Hematopoietic multipotent progenitor cell treated with erythropoietin and hydrocortisone succinate and interleukin-3 and kit ligand, for 17 days (in vitro differentiated cells): ENCODE measurements around the gene FRRS1L.
"Not testable (repeated sequence)": the region's sequence is repeated elsewhere in the genome, so short reads cannot be mapped to it uniquely, and the experiment has no call there.

Experiments used
- DNase-seq: peaks from one replicate; pipeline ENCODE4 v3.0.0-alpha.2; 2015; ENCODE audit warnings: low spot score

FRRS1L gene

GRCh38 chr9:109129470-109130197, 37.4 kb downstream of the FRRS1L start:
- no peak for DNase-seq

DNA sequence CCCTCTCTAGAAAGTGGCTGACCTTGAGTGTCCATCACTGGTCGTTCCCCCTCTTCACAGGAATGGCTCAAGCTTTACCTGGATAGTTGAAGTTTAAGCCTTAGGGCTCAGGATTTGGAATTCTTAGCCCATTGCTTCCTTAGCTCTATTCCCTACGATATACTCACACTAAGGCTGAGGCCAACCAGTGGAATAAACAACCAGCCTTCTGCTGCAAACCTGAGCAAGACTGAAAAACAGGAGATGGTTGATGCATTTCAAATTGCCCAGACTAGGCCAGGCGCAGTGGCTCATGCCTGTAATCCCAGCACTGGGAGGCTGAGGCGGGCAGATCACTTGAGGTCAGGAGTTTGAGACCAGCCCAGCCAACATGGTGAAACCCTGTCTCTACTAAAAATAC, 40.4 kb downstream of the FRRS1L start:
- DNase-seq = not testable (repeated sequence)

DNA sequence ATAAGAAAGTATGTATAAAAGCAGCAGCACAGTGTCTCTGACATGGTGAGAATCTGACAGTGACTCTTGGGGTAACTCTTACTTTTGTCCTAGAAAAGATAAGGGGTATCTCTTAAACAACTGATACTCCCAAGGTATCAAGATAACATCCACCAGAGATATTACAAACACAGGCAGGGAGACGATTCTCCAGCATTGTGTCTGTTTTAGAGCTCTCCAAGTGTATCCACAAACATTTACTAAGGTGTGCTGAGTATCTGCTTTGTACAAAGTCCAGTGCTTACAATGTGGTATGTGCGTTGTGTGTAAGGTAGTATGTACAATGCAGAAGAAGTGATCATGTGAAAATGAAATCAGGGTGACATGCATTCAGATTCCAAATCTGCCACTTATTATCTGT, 42.9 kb downstream of the FRRS1L start:
- DNase-seq = peak; percentile 22

GRCh38 chr9:109122726-109123621, 44.1 kb downstream of the FRRS1L start:
- peak; percentile 93 for DNase-seq

DNA sequence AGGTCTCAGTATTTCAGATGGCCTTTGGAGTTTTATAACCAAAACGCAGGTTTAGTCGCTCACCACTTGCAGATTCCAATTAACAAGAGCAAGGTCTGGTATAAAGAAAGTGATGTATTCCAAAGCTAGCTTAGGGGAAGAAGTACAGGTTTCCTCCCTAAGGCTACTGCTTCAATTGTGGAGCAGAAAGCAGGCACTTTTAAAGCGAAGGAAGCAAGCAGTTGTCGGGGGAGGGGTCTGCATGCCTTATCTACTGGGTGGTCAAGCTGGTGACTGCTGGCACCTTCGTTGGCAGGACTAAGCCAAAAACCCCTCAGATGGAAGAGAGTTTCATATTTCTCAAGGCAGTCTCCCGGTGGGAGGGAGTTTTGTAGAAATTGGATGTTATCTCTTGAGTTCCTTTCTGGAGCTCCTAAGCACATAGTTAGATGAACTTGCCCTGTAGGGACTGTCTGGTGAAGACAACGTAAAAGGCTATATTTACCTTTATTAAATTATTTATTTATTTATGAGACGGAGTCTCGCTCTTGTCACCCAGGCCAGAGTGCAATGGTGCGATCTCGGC, 45.7 kb downstream of the FRRS1L start:
- DNase-seq = peak; percentile 20

DNA sequence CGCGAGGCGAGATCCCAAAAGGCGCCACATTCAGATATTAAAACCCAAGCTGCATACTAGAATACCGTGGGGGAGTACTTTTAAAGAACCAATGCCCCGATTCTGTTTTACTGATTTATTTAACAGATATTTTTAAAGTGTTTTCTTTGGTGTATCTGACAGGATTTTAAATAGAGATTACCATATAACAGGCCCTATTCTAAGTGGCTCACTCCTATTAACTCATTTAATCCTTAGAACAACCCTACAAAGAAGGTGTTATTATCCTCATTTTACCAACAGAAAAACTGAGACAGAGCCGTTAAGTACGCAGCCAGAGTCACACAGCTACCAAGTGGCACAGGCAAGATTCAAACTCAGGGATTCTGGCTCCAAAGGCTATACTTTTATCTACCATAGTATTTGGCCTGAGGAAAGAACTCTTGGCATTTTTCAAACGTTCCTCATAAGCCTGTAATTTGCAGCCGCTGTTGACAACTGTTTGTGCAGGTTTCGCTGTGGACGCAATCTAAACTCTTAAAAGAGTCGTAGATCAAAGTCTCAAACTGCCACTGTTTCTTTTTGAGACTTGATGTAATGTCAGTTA, 46.8 kb downstream of the FRRS1L start:
- DNase-seq = no peak

DNA sequence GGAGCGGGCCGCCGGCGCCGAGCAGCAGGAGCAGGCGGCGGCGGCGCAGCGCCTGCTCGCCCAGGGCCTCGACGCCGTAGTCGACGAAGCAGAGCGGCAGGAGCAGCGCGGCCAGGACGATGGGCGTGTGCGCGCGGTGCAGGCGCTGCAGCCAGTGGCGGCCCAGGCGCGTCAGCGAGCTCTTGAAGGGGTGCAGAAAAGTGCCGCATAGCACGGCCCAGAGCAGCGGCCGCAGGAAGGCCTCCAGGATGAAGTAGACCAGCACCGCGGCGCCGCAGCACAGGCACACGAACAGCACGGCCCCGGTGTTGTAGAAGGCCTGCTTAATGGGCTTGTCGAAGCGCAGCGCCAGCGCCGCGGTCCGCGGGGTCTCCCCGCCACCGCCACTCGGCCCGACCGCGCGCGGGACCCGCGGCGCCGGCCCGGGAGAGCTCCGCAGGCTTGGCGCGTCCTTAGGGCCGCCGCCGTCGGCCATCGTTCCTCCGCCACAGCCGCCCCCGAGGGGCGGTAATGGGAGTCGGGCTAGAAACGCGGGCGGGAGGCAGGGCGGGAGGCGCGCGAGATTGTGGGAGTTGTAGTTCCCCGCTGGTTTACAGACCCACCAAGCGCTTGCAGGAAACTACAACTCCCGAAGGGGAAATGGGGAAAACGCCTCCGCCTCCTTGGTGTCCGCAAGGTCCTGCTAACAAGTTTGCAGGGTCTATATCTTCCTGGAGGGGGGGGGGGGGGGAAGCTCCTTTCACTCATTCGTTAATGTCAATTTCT, 47.4 kb downstream of the FRRS1L start, which contains the start of gene TMEM245:
TMEM245 (minus strand) TSS at position 509 of the 765 bp plus-strand sequence; CDS start at position 475, 34 bp downstream.
- peak; percentile 92 for DNase-seq

DNA sequence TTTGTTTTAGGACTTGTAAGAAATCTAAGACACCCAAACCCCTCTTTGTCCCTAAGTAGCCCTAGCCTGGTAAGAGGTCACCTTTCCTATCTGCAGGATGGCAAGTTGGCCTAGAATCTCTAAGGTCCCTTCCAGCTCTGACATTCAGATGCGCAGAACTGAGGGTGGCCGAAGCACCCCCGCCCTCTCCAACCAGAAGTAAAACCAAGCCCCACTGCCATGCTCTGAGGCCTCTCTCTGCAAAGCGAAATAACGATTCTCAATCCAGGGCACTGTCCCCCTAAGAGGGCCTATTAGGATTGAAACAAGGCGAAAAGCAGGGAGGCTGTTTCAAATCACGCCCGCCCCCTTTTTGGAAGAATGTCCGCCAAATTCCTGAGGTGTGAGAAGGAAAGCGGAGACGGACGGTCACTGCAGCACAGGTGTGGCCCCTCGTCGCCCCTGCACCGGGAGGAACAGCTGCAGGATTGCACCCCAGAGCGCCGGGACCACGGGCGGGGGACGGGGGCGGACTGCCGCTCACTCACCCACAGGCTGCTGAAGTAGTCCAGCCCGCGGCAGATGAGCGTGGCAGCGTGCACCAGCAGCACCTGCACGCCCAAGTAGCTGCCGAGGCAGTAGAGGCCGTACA, 48.1 kb downstream of the FRRS1L start:
- DNase-seq = no peak

- DNase-seq = peak; percentile 94
Observed at GRCh38 chr9:109117856-109118807, 48.9 kb downstream of the FRRS1L start.

GRCh38 chr9:109115931-109116526, 51.0 kb downstream of the FRRS1L start:
- DNase-seq = peak; percentile 53

DNA sequence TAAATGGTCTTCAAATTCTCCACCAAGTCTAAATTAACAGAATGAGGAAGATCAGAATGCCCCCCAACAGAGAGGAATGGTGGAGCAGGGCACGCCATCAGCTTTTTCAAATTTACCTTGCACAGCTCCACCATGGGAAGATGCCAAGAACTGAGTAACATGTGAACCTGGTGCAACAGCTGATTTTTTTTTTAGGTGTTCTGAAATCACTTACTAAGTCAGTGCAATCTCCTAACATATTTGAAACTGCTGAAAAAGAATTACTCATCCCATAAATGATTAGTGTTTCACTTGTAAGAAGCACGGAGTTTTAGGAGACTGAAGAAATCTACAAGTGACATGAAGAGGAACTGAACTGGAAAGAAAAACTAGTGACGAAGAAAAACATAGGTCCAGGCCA, 52.4 kb downstream of the FRRS1L start:
- peak; percentile 39 for DNase-seq

DNA sequence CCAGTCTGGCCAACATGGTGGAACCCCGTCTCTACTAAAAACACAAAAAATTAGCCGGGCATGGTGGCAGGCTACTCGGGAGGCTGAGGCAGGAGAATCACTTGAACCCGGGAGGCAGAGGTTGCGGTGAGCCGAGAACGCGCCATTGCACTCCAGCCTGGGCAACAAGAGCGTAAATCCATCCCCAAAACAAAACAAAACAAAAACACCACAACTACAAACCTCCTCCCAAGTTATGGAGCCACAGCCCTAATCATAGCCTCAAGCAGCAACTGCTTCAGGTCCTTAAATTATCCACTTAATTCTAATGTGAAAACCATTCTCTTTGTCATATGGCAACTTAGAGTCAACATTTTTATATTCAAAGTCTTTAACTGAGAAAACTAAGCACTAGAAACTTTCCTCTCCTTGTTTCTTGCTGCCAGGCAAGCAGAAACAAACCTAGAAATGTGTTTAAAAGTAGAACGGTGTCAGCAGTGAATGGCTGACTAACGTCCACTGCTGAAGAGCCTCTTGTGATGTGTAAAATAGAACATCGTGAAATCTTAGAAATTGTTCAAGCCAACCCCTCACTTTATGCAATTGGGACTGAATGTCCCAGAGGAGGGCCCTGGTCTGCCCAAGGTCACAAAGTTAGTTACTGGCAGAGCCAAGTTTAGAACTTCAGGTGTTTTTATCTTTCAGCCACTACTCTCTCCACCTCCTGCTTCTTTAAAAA, 53.0 kb downstream of the FRRS1L start:
- peak; percentile 31 for DNase-seq

- peak; percentile 17 for DNase-seq
Observed at GRCh38 chr9:109113254-109113653, 53.8 kb downstream of the FRRS1L start.

DNA sequence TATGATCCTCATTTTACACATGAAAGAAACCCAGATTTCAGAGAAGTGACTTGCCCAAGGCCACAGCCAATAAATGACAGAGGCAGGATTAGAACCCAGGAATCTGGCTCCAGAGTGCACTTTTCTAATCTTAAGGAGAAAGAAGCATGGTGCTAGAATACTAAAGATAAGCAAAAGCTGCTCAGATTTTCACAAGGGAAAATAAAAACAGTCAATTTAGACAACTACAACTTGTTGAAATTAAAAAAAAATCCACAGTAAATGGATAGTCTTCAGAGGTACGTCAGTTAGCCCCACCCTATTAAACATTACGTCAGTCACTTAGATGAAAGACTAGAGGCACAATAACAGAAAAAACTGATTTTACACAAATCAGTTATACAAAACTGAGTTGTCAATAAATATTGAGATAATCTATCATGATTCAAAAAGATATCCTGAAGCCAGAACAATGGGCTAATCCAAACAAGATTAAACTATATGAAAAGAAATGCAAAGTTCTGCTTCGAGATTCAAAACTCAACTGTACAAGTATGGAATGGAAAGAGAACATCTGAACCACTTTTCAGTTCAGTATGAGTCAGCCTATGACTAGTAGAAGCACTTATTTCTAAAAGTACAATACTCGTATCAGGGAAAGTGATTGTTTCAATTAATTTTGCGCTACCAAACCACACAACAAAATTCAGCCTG, 56.6 kb downstream of the FRRS1L start:
- DNase-seq = peak; percentile 67

DNA sequence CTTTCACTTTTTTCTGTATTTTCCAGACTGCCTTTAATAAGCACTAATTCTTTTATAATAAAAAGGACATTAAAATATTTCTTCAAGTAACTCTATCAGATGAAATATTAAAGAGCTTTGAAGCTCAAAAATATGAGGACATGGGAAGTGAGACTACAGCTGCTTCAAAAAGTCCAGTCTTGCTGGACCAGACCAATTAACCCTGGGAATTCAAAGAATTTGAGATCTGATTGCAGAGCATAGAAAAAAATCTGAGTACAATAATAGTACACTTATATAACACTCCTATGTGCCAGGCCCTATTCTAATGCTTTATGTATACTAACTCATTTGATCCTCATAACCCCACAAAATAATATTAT, 57.1 kb downstream of the FRRS1L start:
- no peak for DNase-seq

GRCh38 chr9:109108318-109108717, 58.7 kb downstream of the FRRS1L start:
- DNase-seq = no peak

- peak; percentile 84 for DNase-seq
Observed at GRCh38 chr9:109107402-109108240, 59.4 kb downstream of the FRRS1L start.
